Astrocyte of the cerebellum (primary cell): ENCODE measurements around the gene VTI1A.

Experiments
- DNase-seq: peaks from one replicate; pipeline ENCODE4 v3.0.0-alpha.2; 2011; ENCODE audit warnings: low read depth
- H3K4me3 ChIP-seq: 2 replicates; pipeline ENCODE4 v1.5.1; 2011; ENCODE audit warnings: mild to moderate bottlenecking, low read depth, low read length, moderate library complexity
- CTCF ChIP-seq: IDR thresholded peaks from 2 replicates; pipeline ENCODE4 v1.5.1; 2012; ENCODE audit warnings: low read length, low read depth, moderate library complexity, mild to moderate bottlenecking; ENCODE audit errors: missing control alignments
- in situ Hi-C: cut with HindIII; loops from 2 replicates; pipeline ENCODE4 v1.10.0; 2017; ENCODE audit warnings: low sequenced_read_pairs

The VTI1A gene

GRCh38 chr10:112624546-112625048, 177.6 kb downstream of the VTI1A start:
- H3K4me3 ChIP-seq = no peak overlapping the region
- no peak for TF ChIP-seq CTCF
- no peak for DNase-seq
- in situ Hi-C loops = no loop called here

GRCh38 chr10:112628951-112629609, 182.1 kb downstream of the VTI1A start:
- in situ Hi-C loops = no loop called here
- no peak for DNase-seq
- no peak overlapping the region for H3K4me3 ChIP-seq
- no peak for TF ChIP-seq CTCF

GRCh38 chr10:112631501-112632400, 184.7 kb downstream of the VTI1A start:
- DNase-seq = no peak
- H3K4me3 ChIP-seq = no peak overlapping the region
- no peak for TF ChIP-seq CTCF
- in situ Hi-C loops = no loop called here

GRCh38 chr10:112634096-112634830, 187.2 kb downstream of the VTI1A start:
- no peak for TF ChIP-seq CTCF
- in situ Hi-C loops = no loop called here
- H3K4me3 ChIP-seq = no peak overlapping the region
- DNase-seq = no peak

GRCh38 chr10:112637901-112638300, 190.9 kb downstream of the VTI1A start:
- no peak for TF ChIP-seq CTCF
- no peak overlapping the region for H3K4me3 ChIP-seq
- DNase-seq = no peak
- in situ Hi-C loops = loop anchor here (5.0 kb wide), 1 partner anchor 81 kb away; no protein-coding TSS in a partner anchor

GRCh38 chr10:112639298-112639697, 192.3 kb downstream of the VTI1A start:
- no peak overlapping the region for H3K4me3 ChIP-seq
- DNase-seq = no peak
- no peak for TF ChIP-seq CTCF
- in situ Hi-C loops = loop anchor here (5.0 kb wide), 1 partner anchor 82 kb away; no protein-coding TSS in a partner anchor
